NCI-H2029 treated with DMSO at 0.1 percent for 48 hours (cell line): ENCODE results near the gene NCK2.
"Not testable (repeated sequence)": the region's sequence is repeated elsewhere in the genome, so short reads cannot be mapped to it uniquely, and the experiment has no call there.

Experiments
- DNase-seq: peaks from one replicate; lab custom pipeline; 2025; lab: John Stamatoyannopoulos, UW

Gene NCK2

GRCh38 chr2:105894327-105894944 lies 149.7 kb downstream of the NCK2 start:
- no peak for DNase-seq

GRCh38 chr2:105895990-105896764 lies 151.5 kb downstream of the NCK2 start:
- no peak for DNase-seq

- no peak for DNase-seq
These were observed 152.1 kb downstream of the NCK2 start for GRCh38 chr2:105896765-105897163.

- not testable (repeated sequence) for DNase-seq
These were observed 153.0 kb downstream of the NCK2 start for GRCh38 chr2:105897694-105898093.

- no peak for DNase-seq
These were observed 158.5 kb downstream of the NCK2 start for GRCh38 chr2:105903051-105903674.

GRCh38 chr2:105904938-105905337 lies 160.2 kb downstream of the NCK2 start:
- DNase-seq = no peak

- no peak for DNase-seq
These were observed 161.8 kb downstream of the NCK2 start for GRCh38 chr2:105906481-105906880.

GRCh38 chr2:105907184-105907583 lies 162.5 kb downstream of the NCK2 start:
- no peak for DNase-seq

- DNase-seq = no peak
These were observed 164.5 kb downstream of the NCK2 start for GRCh38 chr2:105909215-105909614.

- no peak for DNase-seq
These were observed 166.0 kb downstream of the NCK2 start for GRCh38 chr2:105910497-105911238.

GRCh38 chr2:105911425-105911824 lies 166.7 kb downstream of the NCK2 start:
- no peak for DNase-seq

GRCh38 chr2:105912081-105912480 lies 167.4 kb downstream of the NCK2 start:
- DNase-seq = no peak

GRCh38 chr2:105915005-105915558 lies 170.4 kb downstream of the NCK2 start:
- DNase-seq = no peak

GRCh38 chr2:105917226-105917625 lies 172.5 kb downstream of the NCK2 start:
- DNase-seq = no peak

- no peak for DNase-seq
These were observed 173.0 kb downstream of the NCK2 start for GRCh38 chr2:105917688-105918087.

GRCh38 chr2:105919191-105919811 lies 174.6 kb downstream of the NCK2 start:
- peak; percentile 85 for DNase-seq

GRCh38 chr2:105919826-105920225 lies 175.1 kb downstream of the NCK2 start:
- DNase-seq = peak; percentile 51

- DNase-seq = no peak
These were observed 179.6 kb downstream of the NCK2 start for GRCh38 chr2:105924271-105924670.

GRCh38 chr2:105924932-105925331 lies 180.2 kb downstream of the NCK2 start:
- DNase-seq = no peak

GRCh38 chr2:105925390-105925789 lies 180.7 kb downstream of the NCK2 start:
- no peak for DNase-seq

GRCh38 chr2:105926960-105927678 lies 182.4 kb downstream of the NCK2 start:
- peak; percentile 19 for DNase-seq
